Transverse colon (tissue), 4 donors: Measurements from ENCODE around the gene FUT7. TPM values are rescaled to one million over a fixed set of nuclear protein-coding genes. Genes with fewer than 3 reads are reported as not detected.
A peak's percentile ranks its signal among the peaks of the same experiment; 100 is the strongest.

ENCODE experiments used
- DNase-seq: peaks from one replicate; pipeline ENCODE4 v3.0.0-alpha.2; 2019
- H3K27ac ChIP-seq, 4 donors: fragments of 200-600 bp; sonication (generic); 2 replicates each; pipeline ENCODE4 v1.5.1; 2016 to 2018; ENCODE audit warnings: inconsistent platforms in 4 of 4
- H3K27me3 ChIP-seq: fragments of 200-600 bp; sonication (generic); 2 replicates; pipeline ENCODE4 v1.5.1; 2017; ENCODE audit warnings: inconsistent platforms
- H3K36me3 ChIP-seq, 4 donors: fragments of 200-600 bp; sonication (generic); 2 replicates each; pipeline ENCODE4 v1.5.1; 2017 to 2019; ENCODE audit warnings: inconsistent platforms in 4 of 4
- H3K4me1 ChIP-seq, 4 donors: fragments of 200-600 bp; sonication (generic); 2 replicates each; pipeline ENCODE4 v1.5.1; 2017 to 2020; ENCODE audit warnings: inconsistent platforms in 4 of 4
- H3K4me3 ChIP-seq, 4 donors: fragments of 200-600 bp; sonication (generic); 1 replicate in 1 of 4; 2 replicates in 3 of 4; pipeline versions ENCODE4 v1.5.1 to v1.6.1; 2017 to 2019; ENCODE audit warnings: inconsistent platforms in 4 of 4
- H3K9me3 ChIP-seq, 2 donors: fragments of 200-600 bp; sonication (generic); 2 replicates each; pipeline ENCODE4 v1.5.1; 2017 to 2019; ENCODE audit warnings: inconsistent platforms in 2 of 2
- CTCF ChIP-seq, 5 experiments: fragments of 200-600 bp in 3 of 5; fragments of 450-650 bp in 2 of 5; sonication (generic) in 3 of 5; IDR thresholded peaks; 1 replicate in 2 of 5; 2 replicates in 3 of 5; pipeline ENCODE4 v1.5.1; 2016 to 2017; ENCODE audit warnings: antibody characterized with exemption in 5 of 5, inconsistent platforms in 3 of 5, mild to moderate bottlenecking in 2 of 5, moderate library complexity in 1 of 5
- EP300 ChIP-seq: sonication (generic); formaldehyde crosslinking; IDR thresholded peaks from one replicate; pipeline ENCODE4 v1.6.1; 2017; ENCODE audit warnings: antibody characterized with exemption, low read depth
- POLR2A ChIP-seq: fragments of 450-650 bp; IDR thresholded peaks from one replicate; pipeline ENCODE4 v1.6.1; 2016; ENCODE audit warnings: antibody characterized with exemption, mild to moderate bottlenecking, moderate library complexity
- POLR2AphosphoS5 ChIP-seq, 3 donors: sonication (generic); formaldehyde crosslinking; IDR thresholded peaks; one replicate each; pipeline ENCODE4 v1.6.1; 2016; ENCODE audit warnings: antibody characterized with exemption in 3 of 3
- WGBS, 2 donors: methylation state at CpG; one replicate each; pipeline ENCODE4 v1.1.5; 2018; ENCODE audit warnings: low coverage in 1 of 2; 5-methylcytosine and 5-hydroxymethylcytosine counted together
- in situ Hi-C, 4 donors: fragments of 200-750 bp; cut with MboI; loops; one replicate each; pipeline versions ENCODE4 v1.15.0 to v1.15.1; 2017; ENCODE audit warnings: low sequenced_read_pairs in 3 of 4, low pct_ligation_motif_present in 1 of 4, low pct_unique_long_range_greater_than_20kb in 1 of 4
- intact Hi-C: fragments of 100-400 bp; cut with DNase I; formaldehyde crosslinking; loops from one replicate; pipeline ENCODE4 v1.15.1; 2023; ENCODE audit warnings: low total_unique reads
- total RNA-seq, 4 donors: library from RNA; depleted of rRNA; stranded (reverse); fragments of >200 nt; gene quantifications; one replicate each; pipeline ENCODE4 v1.1.0, GENCODE V29; 2016

Gene FUT7
- total RNA-seq, 4 donors from 2014 or later = not detected

GRCh38 chr9:136992819-136993369, 39.0 kb downstream of the FUT7 start:
- H3K4me3 ChIP-seq = peak overlapping the region; percentile 64 to 79 (median 66)
- H3K27me3 ChIP-seq = peaks cover 25% of the 10 kb centered on the region
- in situ Hi-C loops = no loop called here
- peak overlapping the region; percentile 93 to 96 (median 94) for H3K27ac ChIP-seq
- intact Hi-C loops = no loop called here
- DNase-seq = no peak
- H3K36me3 ChIP-seq = no peaks in the 10 kb centered on the region
- H3K4me1 ChIP-seq = peaks cover 30 to 57% (median 49%) of the 10 kb centered on the region in 4 donors
- TF ChIP-seq POLR2A (peak; percentile 5), EP300 (no peak)
- 30 to 40% methylated on average over 1 to 17 of the region's 18 CpGs for WGBS, 2 donors
- no peaks in the 10 kb centered on the region for H3K9me3 ChIP-seq

GRCh38 chr9:136991993-136992818, 39.7 kb downstream of the FUT7 start, which contains the start of gene PAXX:
PAXX (plus strand) TSS chr9:136992422; CDS start chr9:136992444, 22 bp downstream.
- peaks cover 28% of the 10 kb centered on the region for H3K27me3 ChIP-seq
- peaks cover 26 to 52% (median 43%) of the 10 kb centered on the region in 4 donors for H3K4me1 ChIP-seq
- 1% methylated on average over 20 of the region's 92 CpGs; no CpG with 5 or more reads in 1 of the 2 donors for WGBS, 2 donors
- no peaks in the 10 kb centered on the region for H3K36me3 ChIP-seq
- DNase-seq = peak; percentile 96
- no peaks in the 10 kb centered on the region for H3K9me3 ChIP-seq
- H3K4me3 ChIP-seq = peak within 1 kb of the TSS; percentile 64 to 79 (median 66)
- TF ChIP-seq POLR2AphosphoS5 (IDR thresholded peaks at IDR 0.05) (peak in 1 of 3 donors; percentile 66), EP300 (no peak), CTCF (IDR thresholded peaks at IDR 0.05) (peak in 1 of 5 experiments; percentile 22), POLR2A (peak; percentile 18)
- intact Hi-C loops (no loop called here), in situ Hi-C loops (no loop called here)
- peak within 1 kb of the TSS; percentile 93 to 96 (median 94) for H3K27ac ChIP-seq

- 50 to 70% methylated on average over 1 to 10 of the region's 10 CpGs for WGBS, 2 donors
- H3K27ac ChIP-seq = no peak overlapping the region
- intact Hi-C loops = no loop called here
Observed at GRCh38 chr9:136990242-136990911, 41.5 kb downstream of the FUT7 start.

GRCh38 chr9:136988872-136989271, 43.0 kb downstream of the FUT7 start:
- in situ Hi-C loops = no loop called here
- 87% methylated on average over 4 of the region's 4 CpGs; no CpG with 5 or more reads in 1 of the 2 donors for WGBS, 2 donors
- H3K4me1 ChIP-seq = peaks cover 6 to 25% (median 14%) of the 10 kb centered on the region in 4 donors
- intact Hi-C loops = no loop called here
- H3K27ac ChIP-seq = no peak overlapping the region
- H3K4me3 ChIP-seq = no peak overlapping the region
- no peaks in the 10 kb centered on the region for H3K36me3 ChIP-seq
- H3K9me3 ChIP-seq = no peaks in the 10 kb centered on the region
- H3K27me3 ChIP-seq = peaks cover 36% of the 10 kb centered on the region
- no peak for DNase-seq
- no peak for TF ChIP-seq POLR2A
- TF ChIP-seq CTCF (IDR thresholded peaks at IDR 0.05) = no peak
- no peak for TF ChIP-seq EP300
- TF ChIP-seq POLR2AphosphoS5 (IDR thresholded peaks at IDR 0.05) = no peak

More at GRCh38 chr9:136990242-136990911, 41.5 kb downstream of the FUT7 start:
- Histone ChIP-seq H3K27me3 (peaks cover 34% of the 10 kb centered on the region), H3K4me1 (peaks cover 9 to 33% (median 26%) of the 10 kb centered on the region in 4 donors), H3K4me3 (no peak overlapping the region), H3K9me3 (no peaks in the 10 kb centered on the region), H3K36me3 (no peaks in the 10 kb centered on the region)
- no peak for TF ChIP-seq CTCF (IDR thresholded peaks at IDR 0.05)
- no peak for TF ChIP-seq POLR2AphosphoS5 (IDR thresholded peaks at IDR 0.05)
- TF ChIP-seq EP300 = no peak
- TF ChIP-seq POLR2A = no peak
- DNase-seq = no peak
- in situ Hi-C loops = no loop called here
